MM.1S (cell line): ENCODE results near the gene PTP4A2.

ENCODE experiments used
- DNase-seq: peaks from one replicate; pipeline ENCODE4 v3.0.0-alpha.2; 2015
- H2AFZ ChIP-seq: fragments of 300-600 bp; sonication (generic); 2 replicates; pipeline ENCODE4 v1.6.0; 2016; ENCODE audit warnings: antibody characterized with exemption, low read length
- H3F3A ChIP-seq: fragments of 300-600 bp; sonication (generic); 2 replicates; pipeline ENCODE4 v1.6.1; 2016; ENCODE audit warnings: mild to moderate bottlenecking, antibody characterized with exemption, low read length, moderate library complexity, mixed read lengths; ENCODE audit not compliant: insufficient read depth
- H3K27ac ChIP-seq: fragments of 300-600 bp; sonication (generic); 2 replicates; pipeline ENCODE4 v1.5.1; 2016; ENCODE audit warnings: mild to moderate bottlenecking, low read length
- H3K27me3 ChIP-seq: fragments of 300-600 bp; sonication (generic); replicated peaks from 2 replicates; pipeline ENCODE4 v1.6.0; 2016; ENCODE audit warnings: low read length; ENCODE audit not compliant: insufficient read depth
- H3K36me3 ChIP-seq: fragments of 300-600 bp; sonication (generic); replicated peaks from 2 replicates; pipeline ENCODE4 v1.6.1; 2016; ENCODE audit warnings: mild to moderate bottlenecking, low read length, mixed read lengths; ENCODE audit not compliant: insufficient read depth
- H3K4me1 ChIP-seq: fragments of 300-600 bp; sonication (generic); 2 replicates; pipeline ENCODE4 v1.6.1; 2016; ENCODE audit warnings: low read length, mixed read lengths
- H3K4me2 ChIP-seq: fragments of 300-600 bp; sonication (generic); 2 replicates; pipeline ENCODE4 v1.6.0; 2016; ENCODE audit warnings: low read depth, low read length
- H3K4me3 ChIP-seq: fragments of 300-600 bp; sonication (generic); 2 replicates; pipeline ENCODE4 v1.5.1; 2016; ENCODE audit warnings: low read length, mixed read lengths
- H3K79me2 ChIP-seq: fragments of 300-600 bp; sonication (generic); 2 replicates; pipeline ENCODE4 v1.6.1; 2016; ENCODE audit warnings: mixed run types, low read length, mixed read lengths
- H3K9ac ChIP-seq: fragments of 300-600 bp; sonication (generic); 2 replicates; pipeline ENCODE4 v1.6.1; 2016; ENCODE audit warnings: low read length, mixed read lengths
- H3K9me2 ChIP-seq: fragments of 300-600 bp; sonication (generic); replicated peaks from 2 replicates; pipeline ENCODE4 v1.6.1; 2016; ENCODE audit warnings: mild to moderate bottlenecking, low read length, mixed read lengths; ENCODE audit not compliant: insufficient read depth
- H3K9me3 ChIP-seq: fragments of 300-600 bp; sonication (generic); replicated peaks from 2 replicates; pipeline ENCODE4 v1.6.1; 2016; ENCODE audit warnings: mild to moderate bottlenecking, low read length, mixed read lengths; ENCODE audit not compliant: insufficient read depth
- H4K20me1 ChIP-seq: fragments of 300-600 bp; sonication (generic); 2 replicates; pipeline ENCODE4 v1.6.1; 2016; ENCODE audit warnings: mild to moderate bottlenecking, low read length, moderate library complexity, mixed read lengths; ENCODE audit not compliant: insufficient read depth
- CTCF ChIP-seq: fragments of 300-600 bp; sonication (generic); IDR thresholded peaks from 2 replicates; pipeline ENCODE4 v1.5.1; 2016; ENCODE audit warnings: antibody characterized with exemption, low read length, mixed read lengths
- EZH2 ChIP-seq: fragments of 300-600 bp; sonication (generic); optimal IDR thresholded peaks from 2 replicates; pipeline ENCODE3; 2017; ENCODE audit warnings: low read depth, mild to moderate bottlenecking, antibody characterized with exemption, low read length, mixed read lengths
- EZH2phosphoT487 ChIP-seq: fragments of 300-600 bp; sonication (generic); IDR thresholded peaks from 2 replicates; pipeline ENCODE4 v1.6.1; 2018; ENCODE audit warnings: antibody characterized with exemption, low read length

PTP4A2 gene

DNA sequence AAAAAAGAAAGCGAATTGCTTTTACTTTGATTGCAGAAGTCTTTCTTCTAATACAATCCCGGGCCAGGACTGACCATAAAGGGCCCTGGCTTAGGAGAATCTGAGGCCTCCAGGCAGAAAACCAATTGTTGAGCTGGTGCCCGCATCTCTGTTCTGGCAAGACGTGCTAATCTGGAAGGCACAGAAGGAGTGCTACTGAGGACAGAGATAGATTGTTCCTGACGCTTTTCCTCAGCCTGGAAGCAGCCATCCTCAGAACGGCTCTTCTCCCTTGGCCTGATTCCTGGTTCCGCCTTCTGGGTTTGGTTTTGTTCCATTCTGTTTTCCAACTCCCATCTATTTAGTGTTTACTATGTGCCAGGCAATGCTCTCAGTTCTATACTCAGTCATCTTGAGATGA is 77.6 kb downstream of the PTP4A2 start:
- Histone ChIP-seq H3K9me2 (no peaks in the 10 kb centered on the region), H3K9ac (no peak overlapping the region), H3K9me3 (no peaks in the 10 kb centered on the region), H3K4me1 (no peaks in the 10 kb centered on the region), H4K20me1 (no peaks in the 10 kb centered on the region), H2AFZ (no peak overlapping the region), H3K27ac (no peak overlapping the region), H3K4me3 (no peak overlapping the region), H3K36me3 (no peaks in the 10 kb centered on the region), H3F3A (no peaks in the 10 kb centered on the region), H3K27me3 (no peaks in the 10 kb centered on the region), H3K4me2 (no peak overlapping the region), H3K79me2 (no peaks in the 10 kb centered on the region)
- TF ChIP-seq EZH2phosphoT487 (no peak), CTCF (no peak), EZH2 (no peak)
- DNase-seq: no peak

DNA sequence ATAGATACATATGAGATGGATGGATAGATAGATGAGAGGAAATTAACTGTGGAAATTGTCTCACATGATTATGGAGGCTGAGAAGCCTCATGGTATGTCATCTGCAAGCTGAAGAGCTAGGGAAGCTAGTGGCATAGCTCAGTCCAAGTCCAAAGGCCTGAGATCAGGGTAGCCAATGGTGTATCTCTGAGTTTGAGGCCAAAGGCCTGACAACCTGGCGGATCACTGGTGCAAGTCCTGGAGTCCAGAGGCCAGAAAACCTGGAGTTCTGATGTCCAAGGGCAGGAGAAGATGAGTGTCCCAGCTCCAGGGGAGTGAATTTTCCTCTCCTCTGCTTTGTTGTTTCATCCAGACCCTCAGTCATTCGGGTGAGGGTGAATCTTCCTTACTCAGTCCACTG is 78.4 kb downstream of the PTP4A2 start:
- no peaks in the 10 kb centered on the region for H3K79me2 ChIP-seq
- H3K36me3 ChIP-seq: no peaks in the 10 kb centered on the region
- no peak overlapping the region for H2AFZ ChIP-seq
- H3K9me3 ChIP-seq: no peaks in the 10 kb centered on the region
- no peak overlapping the region for H3K9ac ChIP-seq
- H3K4me1 ChIP-seq: no peaks in the 10 kb centered on the region
- no peaks in the 10 kb centered on the region for H3K9me2 ChIP-seq
- H3K27ac ChIP-seq: no peak overlapping the region
- no peaks in the 10 kb centered on the region for H4K20me1 ChIP-seq
- no peaks in the 10 kb centered on the region for H3F3A ChIP-seq
- no peak overlapping the region for H3K4me2 ChIP-seq
- no peak for DNase-seq
- H3K4me3 ChIP-seq: no peak overlapping the region
- no peaks in the 10 kb centered on the region for H3K27me3 ChIP-seq
- TF ChIP-seq EZH2 (no peak), EZH2phosphoT487 (no peak), CTCF (no peak)

GRCh38 chr1:31859044-31859443 is 79.1 kb downstream of the PTP4A2 start:
- Histone ChIP-seq H3K9me3 (no peaks in the 10 kb centered on the region), H3F3A (no peaks in the 10 kb centered on the region), H3K9ac (no peak overlapping the region), H3K27me3 (no peaks in the 10 kb centered on the region), H3K9me2 (no peaks in the 10 kb centered on the region), H2AFZ (no peak overlapping the region), H3K4me1 (no peaks in the 10 kb centered on the region), H3K79me2 (no peaks in the 10 kb centered on the region), H3K4me3 (no peak overlapping the region), H3K36me3 (no peaks in the 10 kb centered on the region), H3K27ac (no peak overlapping the region), H3K4me2 (no peak overlapping the region), H4K20me1 (no peaks in the 10 kb centered on the region)
- no peak for DNase-seq
- TF ChIP-seq EZH2phosphoT487 (no peak), CTCF (no peak), EZH2 (no peak)
